GM18867 (cell line): ENCODE data around the gene IFITM1.
"Not testable (repeated sequence)": the region's sequence is repeated elsewhere in the genome, so short reads cannot be mapped to it uniquely, and the experiment has no call there.

Source experiments
- ATAC-seq: cut with Tn5 transposase; IDR thresholded peaks from one replicate; pipeline ENCODE4 v1.9.1; 2021; ENCODE audit warnings: mild to moderate bottlenecking, moderate library complexity; ENCODE audit not compliant: unreplicated experiment

The IFITM1 gene

GRCh38 chr11:293852-294661 lies 19.8 kb upstream of the IFITM1 start:
- no peak for ATAC-seq

GRCh38 chr11:294780-295179 lies 19.1 kb upstream of the IFITM1 start:
- ATAC-seq: no peak

- ATAC-seq: no peak
Measured at GRCh38 chr11:295351-296170, 18.3 kb upstream of the IFITM1 start.

- ATAC-seq: no peak
Measured at GRCh38 chr11:296171-297050, 17.4 kb upstream of the IFITM1 start.

- ATAC-seq: no peak
Measured at GRCh38 chr11:297051-297585, 16.7 kb upstream of the IFITM1 start.

- no peak for ATAC-seq
Measured at GRCh38 chr11:297586-298405, 16.0 kb upstream of the IFITM1 start.

GRCh38 chr11:298406-299065 lies 15.3 kb upstream of the IFITM1 start:
- no peak for ATAC-seq

- ATAC-seq: no peak
Measured at GRCh38 chr11:299081-299891, 14.6 kb upstream of the IFITM1 start, which contains the start of gene IFITM5. Gene IFITM5 (minus strand): TSS chr11:299526. CDS start chr11:299490, 36 bp downstream.

- no peak for ATAC-seq
Measured at GRCh38 chr11:299951-300735, 13.7 kb upstream of the IFITM1 start.

GRCh38 chr11:303363-303762 lies 10.5 kb upstream of the IFITM1 start:
- no peak for ATAC-seq

- ATAC-seq: no peak
Measured at GRCh38 chr11:304061-304506, 9.8 kb upstream of the IFITM1 start.

GRCh38 chr11:304915-305843 lies 8.7 kb upstream of the IFITM1 start:
- ATAC-seq: no peak

GRCh38 chr11:305844-306211 lies 8.0 kb upstream of the IFITM1 start:
- ATAC-seq: no peak

- ATAC-seq: no peak
Measured at GRCh38 chr11:306645-307371, 7.0 kb upstream of the IFITM1 start.

- not testable (repeated sequence) for ATAC-seq
Measured at GRCh38 chr11:307766-308708, 5.8 kb upstream of the IFITM1 start, which contains the start of gene IFITM2. Gene IFITM2 (plus strand): TSS chr11:307816. CDS start chr11:308193, 377 bp downstream.
